ENCODE measurements around the gene OSCP1. TPM values are rescaled to one million over a fixed set of nuclear protein-coding genes. Genes with fewer than 3 reads are reported as not detected.

Gene OSCP1
- total and polyA plus RNA-seq, 8 donors: 3.3 to 9.8 (median 4.8) TPM

DNA sequence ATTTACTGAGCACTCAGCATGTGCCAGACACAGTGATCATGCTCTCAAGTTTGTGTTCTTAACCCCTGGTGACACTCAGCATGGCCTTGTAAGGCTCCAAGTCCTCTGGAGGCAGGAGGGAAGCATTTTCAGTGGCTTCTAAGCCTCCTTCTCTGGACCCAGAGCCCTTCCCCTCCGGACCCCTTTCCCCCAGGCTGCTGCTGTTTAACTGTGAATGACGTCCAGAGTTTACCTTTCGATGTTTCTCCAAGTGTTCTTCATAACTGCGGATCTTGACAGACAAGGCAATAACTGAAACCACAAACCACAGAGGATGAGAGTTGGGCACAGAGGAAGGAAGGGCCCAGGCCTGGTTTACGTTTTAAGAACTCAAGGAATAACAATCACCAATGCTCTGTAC, 7.4 kb upstream of the OSCP1 start:
- no peak overlapping the region for H3K4me3 ChIP-seq
- H3K36me3 ChIP-seq: peaks cover 0 to 25% (median 0%) of the 10 kb centered on the region in 3 donors
- FAIRE-seq: no peak
- ATAC-seq: peak in 1 of 4 donors; percentile 38
- no peaks in the 10 kb centered on the region for H3K27me3 ChIP-seq
- DNase-seq: peak in 1 of 6 donors; percentile 3
- TF ChIP-seq, protein P1, sequence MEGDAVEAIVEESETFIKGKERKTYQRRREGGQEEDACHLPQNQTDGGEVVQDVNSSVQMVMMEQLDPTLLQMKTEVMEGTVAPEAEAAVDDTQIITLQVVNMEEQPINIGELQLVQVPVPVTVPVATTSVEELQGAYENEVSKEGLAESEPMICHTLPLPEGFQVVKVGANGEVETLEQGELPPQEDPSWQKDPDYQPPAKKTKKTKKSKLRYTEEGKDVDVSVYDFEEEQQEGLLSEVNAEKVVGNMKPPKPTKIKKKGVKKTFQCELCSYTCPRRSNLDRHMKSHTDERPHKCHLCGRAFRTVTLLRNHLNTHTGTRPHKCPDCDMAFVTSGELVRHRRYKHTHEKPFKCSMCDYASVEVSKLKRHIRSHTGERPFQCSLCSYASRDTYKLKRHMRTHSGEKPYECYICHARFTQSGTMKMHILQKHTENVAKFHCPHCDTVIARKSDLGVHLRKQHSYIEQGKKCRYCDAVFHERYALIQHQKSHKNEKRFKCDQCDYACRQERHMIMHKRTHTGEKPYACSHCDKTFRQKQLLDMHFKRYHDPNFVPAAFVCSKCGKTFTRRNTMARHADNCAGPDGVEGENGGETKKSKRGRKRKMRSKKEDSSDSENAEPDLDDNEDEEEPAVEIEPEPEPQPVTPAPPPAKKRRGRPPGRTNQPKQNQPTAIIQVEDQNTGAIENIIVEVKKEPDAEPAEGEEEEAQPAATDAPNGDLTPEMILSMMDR (IDR thresholded peaks at IDR 0.05): no peak
- no peak overlapping the region for H3K27ac ChIP-seq
- no peaks in the 10 kb centered on the region for H3K9me3 ChIP-seq
- intact Hi-C loops (cut with DNase I): no loop called here
- 77 to 80% methylated on average over 5 of the region's 5 CpGs for WGBS, 2 donors
- peaks cover 0 to 2% (median 0%) of the 10 kb centered on the region in 3 donors for H3K4me1 ChIP-seq

DNA sequence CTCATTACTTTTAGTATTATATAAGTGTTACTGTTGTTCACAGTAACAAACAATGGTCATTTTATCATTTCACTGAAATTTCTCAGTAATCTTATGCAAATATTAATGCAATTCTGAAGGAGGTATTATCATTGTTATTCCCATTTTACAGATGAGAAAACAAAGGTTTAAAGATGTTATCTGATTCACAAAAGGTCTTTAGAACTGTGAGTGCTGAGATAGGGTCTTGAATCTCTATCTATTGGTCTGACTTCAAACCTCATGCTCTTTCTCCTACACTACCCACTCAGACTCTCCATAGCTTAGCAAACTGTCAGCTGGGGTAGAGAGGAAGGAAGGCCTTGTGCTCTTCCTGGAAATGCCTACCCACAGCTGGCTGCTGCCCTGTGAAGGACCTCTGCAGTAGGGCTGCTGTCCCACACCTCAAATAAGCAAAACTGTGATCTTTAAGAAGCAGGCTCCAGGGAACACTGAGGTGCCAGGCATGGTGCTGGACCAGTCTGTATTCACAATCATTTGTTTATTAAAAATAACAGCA, 6.2 kb upstream of the OSCP1 start:
- FAIRE-seq: no peak
- Histone ChIP-seq H3K27ac (no peak overlapping the region), H3K4me1 (no peaks in the 10 kb centered on the region), H3K9me3 (no peaks in the 10 kb centered on the region), H3K36me3 (peaks cover 0 to 25% (median 0%) of the 10 kb centered on the region in 3 donors), H3K4me3 (no peak overlapping the region), H3K27me3 (no peaks in the 10 kb centered on the region)
- ATAC-seq: no peak
- no peak for DNase-seq
- TF ChIP-seq, protein P1 (IDR thresholded peaks at IDR 0.05): no peak
- intact Hi-C loops (cut with DNase I): no loop called here

DNA sequence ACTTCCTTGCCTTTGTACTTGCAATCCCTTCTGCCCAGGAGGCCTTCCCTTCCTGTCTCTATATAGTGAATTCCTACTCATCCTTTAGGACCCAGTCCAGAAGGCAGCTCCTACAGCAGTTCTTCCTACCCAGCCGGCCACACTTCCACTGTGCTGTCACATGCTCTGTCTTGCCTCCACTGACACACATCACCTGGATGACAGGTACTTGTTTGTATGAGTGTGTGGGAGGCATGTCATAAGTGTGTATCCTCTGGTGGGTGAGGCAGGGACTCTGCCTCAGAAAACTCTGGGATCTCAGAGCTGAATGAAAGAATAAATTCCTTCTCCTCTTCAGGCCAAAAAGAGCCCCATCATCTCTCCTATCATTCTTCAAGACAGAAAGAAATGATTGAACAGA, 5.1 kb upstream of the OSCP1 start:
- TF ChIP-seq, protein P1 (IDR thresholded peaks at IDR 0.05): no peak
- no peak overlapping the region for H3K4me3 ChIP-seq
- ATAC-seq (no peak), FAIRE-seq (no peak), DNase-seq (no peak)
- H3K36me3 ChIP-seq: peaks cover 0 to 25% (median 0%) of the 10 kb centered on the region in 3 donors
- H3K27ac ChIP-seq: no peak overlapping the region
- H3K4me1 ChIP-seq: no peaks in the 10 kb centered on the region
- intact Hi-C loops (cut with DNase I): no loop called here
- WGBS, 2 donors: 75 to 87% methylated on average over 1 of the region's 1 CpG
- no peaks in the 10 kb centered on the region for H3K9me3 ChIP-seq
- H3K27me3 ChIP-seq: no peaks in the 10 kb centered on the region

DNA sequence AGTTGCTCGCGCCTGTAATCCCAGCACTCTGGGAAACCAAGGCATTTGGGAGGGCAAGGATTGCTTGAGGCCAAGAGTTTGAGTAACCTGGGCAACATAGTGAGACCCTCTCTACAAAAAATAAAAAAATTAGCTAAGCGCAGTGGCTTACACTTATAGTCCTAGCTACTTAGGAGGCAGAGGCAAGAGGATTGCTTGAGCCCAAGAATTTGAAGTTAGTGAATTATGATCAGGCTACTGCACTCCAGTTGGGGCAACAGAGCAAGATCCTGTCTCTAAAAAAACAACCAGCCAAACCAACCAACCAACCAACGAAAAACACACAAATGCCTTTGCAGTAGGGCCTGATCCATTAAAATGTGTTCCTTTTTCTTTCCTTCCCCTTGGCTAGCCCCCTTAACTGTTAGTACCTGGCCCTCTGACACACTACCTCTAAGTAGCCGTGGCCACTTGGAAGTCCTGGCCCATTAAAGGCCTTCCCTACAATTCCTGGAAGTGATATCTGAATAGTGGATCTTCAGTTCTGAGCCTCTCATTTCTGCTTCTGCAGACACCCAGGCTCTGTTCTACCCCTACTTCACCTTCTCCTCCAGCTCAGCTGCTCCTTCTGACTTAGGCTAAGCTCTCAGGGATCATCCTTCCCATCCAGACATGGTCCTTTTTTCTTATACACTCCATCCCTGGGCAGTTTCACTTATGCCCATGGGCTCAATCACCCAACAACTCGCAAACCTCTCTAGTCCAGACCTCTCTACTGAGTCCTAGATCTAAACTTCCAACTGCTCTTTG, 3.5 kb upstream of the OSCP1 start:
- H3K36me3 ChIP-seq: peaks cover 0 to 25% (median 0%) of the 10 kb centered on the region in 3 donors
- DNase-seq (no peak), ATAC-seq (no peak), FAIRE-seq (no peak)
- no peak overlapping the region for H3K4me3 ChIP-seq
- TF ChIP-seq, protein P1 (IDR thresholded peaks at IDR 0.05): no peak
- intact Hi-C loops (cut with DNase I): no loop called here
- no peaks in the 10 kb centered on the region for H3K9me3 ChIP-seq
- peaks cover 0 to 3% (median 0%) of the 10 kb centered on the region in 3 donors for H3K4me1 ChIP-seq
- no peaks in the 10 kb centered on the region for H3K27me3 ChIP-seq
- 86 to 89% methylated on average over 6 of the region's 6 CpGs for WGBS, 2 donors
- no peak overlapping the region for H3K27ac ChIP-seq

DNA sequence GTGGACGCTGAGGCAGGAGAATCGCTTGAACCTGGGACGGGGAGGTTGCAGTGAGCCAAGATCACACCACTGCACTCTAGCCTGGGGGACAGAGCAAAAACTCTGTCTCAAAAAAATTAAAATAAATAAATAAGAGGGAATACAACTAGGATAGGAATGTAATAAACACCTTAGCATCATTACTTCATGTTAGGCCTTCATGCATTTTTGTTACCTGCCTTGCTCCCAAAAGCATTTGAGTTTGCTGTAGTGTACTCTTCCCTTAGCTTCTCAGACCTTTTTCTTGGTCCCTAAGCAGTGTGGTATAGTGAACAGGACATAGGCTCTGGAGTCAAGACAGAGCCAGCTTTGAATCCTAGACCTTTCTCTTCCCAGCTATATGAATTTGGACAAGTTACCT, 2.8 kb upstream of the OSCP1 start:
- 86 to 89% methylated on average over 3 of the region's 3 CpGs for WGBS, 2 donors
- no peak for DNase-seq
- no peak for FAIRE-seq
- Histone ChIP-seq H3K36me3 (peaks cover 0 to 25% (median 0%) of the 10 kb centered on the region in 3 donors), H3K27ac (no peak overlapping the region), H3K4me3 (no peak overlapping the region), H3K4me1 (peaks cover 0 to 3% (median 0%) of the 10 kb centered on the region in 3 donors), H3K9me3 (no peaks in the 10 kb centered on the region), H3K27me3 (no peaks in the 10 kb centered on the region)
- TF ChIP-seq, protein P1 (IDR thresholded peaks at IDR 0.05): no peak
- intact Hi-C loops (cut with DNase I): no loop called here
- ATAC-seq: no peak
